ENCODE data around the gene DOCK9. TPM values are rescaled to one million over a fixed set of nuclear protein-coding genes. Genes with fewer than 3 reads are reported as not detected.

Gene DOCK9
- total RNA-seq, 4 donors from 2014 or later = 94.7 to 240 (median 150) TPM

DNA sequence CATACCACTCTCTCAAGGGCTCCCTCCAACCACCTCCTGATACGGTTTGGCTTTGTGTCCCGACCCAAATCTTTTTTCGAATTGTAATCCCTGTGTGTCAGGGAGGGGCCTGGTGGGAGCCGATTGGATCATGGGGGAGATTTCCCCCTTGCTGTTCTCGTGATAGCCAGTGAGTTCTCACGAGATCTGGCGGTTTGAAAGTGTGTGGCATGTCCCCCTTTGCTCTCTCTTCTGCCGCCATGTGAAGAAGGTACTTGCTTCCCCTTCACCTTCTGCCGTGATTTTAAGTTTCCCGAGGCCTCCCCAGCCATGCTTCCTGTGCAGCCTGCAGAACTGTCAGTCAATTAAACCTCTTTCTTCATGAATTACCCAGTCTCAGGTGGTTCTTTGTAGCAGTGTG lies 190.7 kb downstream of the DOCK9 start:
- H3K4me3 ChIP-seq = no peak overlapping the region
- peaks cover 0 to 9% (median 0%) of the 10 kb centered on the region in 4 donors for H3K27me3 ChIP-seq
- 66 to 70% methylated on average over 10 of the region's 10 CpGs for WGBS, 2 donors
- TF ChIP-seq, protein P1, sequence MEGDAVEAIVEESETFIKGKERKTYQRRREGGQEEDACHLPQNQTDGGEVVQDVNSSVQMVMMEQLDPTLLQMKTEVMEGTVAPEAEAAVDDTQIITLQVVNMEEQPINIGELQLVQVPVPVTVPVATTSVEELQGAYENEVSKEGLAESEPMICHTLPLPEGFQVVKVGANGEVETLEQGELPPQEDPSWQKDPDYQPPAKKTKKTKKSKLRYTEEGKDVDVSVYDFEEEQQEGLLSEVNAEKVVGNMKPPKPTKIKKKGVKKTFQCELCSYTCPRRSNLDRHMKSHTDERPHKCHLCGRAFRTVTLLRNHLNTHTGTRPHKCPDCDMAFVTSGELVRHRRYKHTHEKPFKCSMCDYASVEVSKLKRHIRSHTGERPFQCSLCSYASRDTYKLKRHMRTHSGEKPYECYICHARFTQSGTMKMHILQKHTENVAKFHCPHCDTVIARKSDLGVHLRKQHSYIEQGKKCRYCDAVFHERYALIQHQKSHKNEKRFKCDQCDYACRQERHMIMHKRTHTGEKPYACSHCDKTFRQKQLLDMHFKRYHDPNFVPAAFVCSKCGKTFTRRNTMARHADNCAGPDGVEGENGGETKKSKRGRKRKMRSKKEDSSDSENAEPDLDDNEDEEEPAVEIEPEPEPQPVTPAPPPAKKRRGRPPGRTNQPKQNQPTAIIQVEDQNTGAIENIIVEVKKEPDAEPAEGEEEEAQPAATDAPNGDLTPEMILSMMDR (IDR thresholded peaks at IDR 0.05) = no peak
- TF ChIP-seq POLR2A (IDR thresholded peaks at IDR 0.05) = no peak
- no peak for DNase-seq
- no peak overlapping the region for H3K27ac ChIP-seq
- no peaks in the 10 kb centered on the region for H3K9me3 ChIP-seq
- intact Hi-C loops (cut with DNase I) = no loop called here
- H3K4me1 ChIP-seq = no peaks in the 10 kb centered on the region
- H3K36me3 ChIP-seq = peaks cover 0 to 3% (median 0%) of the 10 kb centered on the region in 3 donors

DNA sequence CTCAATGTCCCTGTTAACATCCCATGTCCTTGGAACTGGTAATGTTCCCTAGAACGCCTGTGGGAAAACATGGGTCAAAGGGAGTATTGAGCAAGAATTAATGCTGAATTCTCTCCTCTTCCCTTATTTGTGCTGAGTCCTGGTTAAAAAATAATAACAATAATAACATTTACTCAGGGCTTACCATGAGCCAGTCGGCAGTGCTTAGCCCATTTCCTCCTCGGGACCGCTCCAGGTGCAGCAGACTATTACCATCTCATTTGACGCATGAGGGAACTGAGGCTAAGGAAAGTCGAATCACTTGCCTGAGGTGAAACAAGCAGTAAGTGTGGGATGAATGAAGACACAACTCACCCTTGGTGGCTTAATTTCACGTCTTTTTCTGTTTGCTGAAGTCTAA lies 191.8 kb downstream of the DOCK9 start:
- H3K4me3 ChIP-seq = no peak overlapping the region
- H3K9me3 ChIP-seq = no peaks in the 10 kb centered on the region
- intact Hi-C loops (cut with DNase I) = no loop called here
- WGBS, 2 donors = 52 to 59% methylated on average over 5 to 7 of the region's 7 CpGs
- no peak overlapping the region for H3K27ac ChIP-seq
- H3K36me3 ChIP-seq = no peaks in the 10 kb centered on the region
- H3K4me1 ChIP-seq = no peaks in the 10 kb centered on the region
- TF ChIP-seq POLR2A (IDR thresholded peaks at IDR 0.05) = no peak
- TF ChIP-seq, protein P1 (IDR thresholded peaks at IDR 0.05) = no peak
- H3K27me3 ChIP-seq = peaks cover 0 to 18% (median 0%) of the 10 kb centered on the region in 4 donors
- DNase-seq = no peak

DNA sequence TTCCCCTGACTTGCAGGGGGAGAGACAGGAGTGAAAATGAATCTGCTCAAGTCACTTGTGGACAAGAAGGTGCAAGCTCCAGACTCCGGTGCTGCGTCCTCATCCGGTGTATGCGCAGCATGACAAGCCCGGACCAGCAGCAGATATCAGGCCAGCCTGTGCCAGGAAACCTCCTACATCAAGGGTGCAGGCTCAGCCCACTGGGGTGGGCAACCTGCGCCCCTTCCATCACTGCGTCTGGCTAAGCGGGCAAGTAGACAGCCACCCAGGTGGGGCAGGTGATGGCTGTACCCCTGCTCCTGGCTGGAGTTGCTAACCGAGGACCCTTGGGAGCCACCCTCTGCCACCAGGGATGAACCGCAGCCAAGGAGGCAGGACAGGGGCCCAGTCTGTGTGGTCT lies 192.5 kb downstream of the DOCK9 start:
- no peak for TF ChIP-seq POLR2A (IDR thresholded peaks at IDR 0.05)
- TF ChIP-seq, protein P1 (IDR thresholded peaks at IDR 0.05) = no peak
- no peaks in the 10 kb centered on the region for H3K9me3 ChIP-seq
- H3K36me3 ChIP-seq = no peaks in the 10 kb centered on the region
- no peak overlapping the region for H3K27ac ChIP-seq
- H3K27me3 ChIP-seq = peaks cover 0 to 18% (median 0%) of the 10 kb centered on the region in 4 donors
- H3K4me1 ChIP-seq = no peaks in the 10 kb centered on the region
- no peak overlapping the region for H3K4me3 ChIP-seq
- DNase-seq = no peak
- WGBS, 2 donors = 43 to 80% methylated on average over 2 to 4 of the region's 10 CpGs
- intact Hi-C loops (cut with DNase I) = no loop called here

DNA sequence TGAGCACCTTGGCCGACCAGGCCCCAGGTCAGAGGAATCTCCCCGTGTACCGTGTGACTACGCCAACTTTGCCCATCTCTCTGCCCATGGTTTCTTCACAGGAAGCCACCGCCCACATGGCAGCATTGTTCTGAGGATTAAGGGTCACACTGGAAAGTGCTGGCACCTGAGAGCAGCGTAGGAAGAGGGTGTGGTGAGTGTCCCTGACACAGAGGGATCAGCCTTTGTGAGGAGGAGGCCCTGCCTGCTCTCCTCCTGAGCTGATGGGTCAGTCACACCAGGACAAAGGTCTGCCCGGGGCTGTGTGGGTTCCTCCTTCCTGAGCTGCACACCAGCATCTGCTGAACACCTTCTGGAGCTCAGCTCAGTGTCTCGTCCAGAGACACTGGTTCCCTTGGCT lies 193.2 kb downstream of the DOCK9 start:
- WGBS, 2 donors = 51 to 57% methylated on average over 3 to 7 of the region's 8 CpGs
- Histone ChIP-seq H3K36me3 (no peaks in the 10 kb centered on the region), H3K27ac (no peak overlapping the region), H3K9me3 (no peaks in the 10 kb centered on the region), H3K4me3 (no peak overlapping the region), H3K27me3 (peaks cover 0 to 18% (median 0%) of the 10 kb centered on the region in 4 donors), H3K4me1 (no peaks in the 10 kb centered on the region)
- TF ChIP-seq POLR2A (IDR thresholded peaks at IDR 0.05) = no peak
- TF ChIP-seq, protein P1 (IDR thresholded peaks at IDR 0.05) = no peak
- DNase-seq = no peak
- intact Hi-C loops (cut with DNase I) = no loop called here

DNA sequence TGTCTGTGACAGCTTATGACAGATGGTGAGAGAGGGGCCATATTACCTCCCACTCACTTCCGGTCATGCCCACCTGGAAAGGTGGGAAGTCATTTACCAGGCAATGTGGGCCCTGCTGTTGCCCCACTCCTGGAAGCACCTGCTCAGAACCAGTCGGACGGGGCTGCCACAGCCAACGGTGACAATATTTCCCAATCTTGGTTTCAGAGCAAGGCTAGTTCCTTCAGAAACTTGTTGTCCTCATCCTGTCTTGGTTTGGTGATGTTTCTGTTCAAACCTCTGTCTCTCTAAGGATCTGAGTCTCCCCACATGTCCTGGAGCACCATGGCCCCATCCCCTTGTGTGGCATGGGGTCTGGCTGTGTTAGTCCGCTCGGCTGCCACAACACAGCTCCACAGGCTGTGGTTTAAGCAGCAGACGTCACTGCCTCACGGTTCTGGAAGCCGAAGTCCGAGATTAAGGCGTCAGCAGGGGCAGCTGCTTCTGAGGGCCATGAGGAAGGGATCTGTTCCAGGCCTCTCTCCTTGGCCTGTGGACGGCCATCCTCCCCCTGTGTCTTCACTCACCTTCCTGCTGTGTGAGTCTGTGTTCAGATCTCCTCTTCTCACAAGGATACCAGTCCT lies 193.9 kb downstream of the DOCK9 start:
- H3K4me3 ChIP-seq = no peak overlapping the region
- H3K9me3 ChIP-seq = no peaks in the 10 kb centered on the region
- H3K27ac ChIP-seq = no peak overlapping the region
- intact Hi-C loops (cut with DNase I) = no loop called here
- no peaks in the 10 kb centered on the region for H3K4me1 ChIP-seq
- peaks cover 0 to 24% (median 0%) of the 10 kb centered on the region in 4 donors for H3K27me3 ChIP-seq
- no peaks in the 10 kb centered on the region for H3K36me3 ChIP-seq
- TF ChIP-seq, protein P1 (IDR thresholded peaks at IDR 0.05) = no peak
- no peak for TF ChIP-seq POLR2A (IDR thresholded peaks at IDR 0.05)
- WGBS, 2 donors = 79 to 100% methylated on average over 5 to 12 of the region's 12 CpGs
- DNase-seq = no peak

Measured in esophagus squamous epithelium (tissue), 5 donors.